Measurements from ENCODE around the gene TRIM69.
"Not testable (repeated sequence)": the region's sequence is repeated elsewhere in the genome, so short reads cannot be mapped to it uniquely, and the experiment has no call there.

TRIM69 gene

GRCh38 chr15:44736181-44736765, at the start of gene TRIM69:
Gene TRIM69, plus strand, starts transcription at chr15:44736528. Its CDS starts 177 bp downstream, at chr15:44736705.
- DNase-seq (ENCODE audit: low spot score), result no peak

GRCh38 chr15:44689318-44689717, 47.0 kb upstream of the TRIM69 start:
- not testable (repeated sequence) for DNase-seq (ENCODE audit: low spot score)

- DNase-seq (ENCODE audit: low spot score), result not testable (repeated sequence)
Measured at GRCh38 chr15:44690245-44690644, 46.1 kb upstream of the TRIM69 start.

GRCh38 chr15:44692659-44693058, 43.7 kb upstream of the TRIM69 start:
- DNase-seq (ENCODE audit: low spot score), result no peak

- no peak for DNase-seq (ENCODE audit: low spot score)
Measured at GRCh38 chr15:44694416-44694815, 41.9 kb upstream of the TRIM69 start.

- DNase-seq (ENCODE audit: low spot score), result no peak
Measured at GRCh38 chr15:44695294-44695693, 41.0 kb upstream of the TRIM69 start.

- DNase-seq (ENCODE audit: low spot score), result no peak
Measured at GRCh38 chr15:44697014-44697413, 39.3 kb upstream of the TRIM69 start.

- no peak for DNase-seq (ENCODE audit: low spot score)
Measured at GRCh38 chr15:44698641-44699040, 37.7 kb upstream of the TRIM69 start.

GRCh38 chr15:44700676-44701075, 35.7 kb upstream of the TRIM69 start:
- not testable (repeated sequence) for DNase-seq (ENCODE audit: low spot score)

- DNase-seq (ENCODE audit: low spot score), result no peak
Measured at GRCh38 chr15:44705986-44706385, 30.3 kb upstream of the TRIM69 start.

GRCh38 chr15:44706401-44706800, 29.9 kb upstream of the TRIM69 start:
- DNase-seq (ENCODE audit: low spot score), result no peak

GRCh38 chr15:44706946-44707636, 29.2 kb upstream of the TRIM69 start:
- DNase-seq (ENCODE audit: low spot score), result no peak

- peak; percentile 26 for DNase-seq (ENCODE audit: low spot score)
Measured at GRCh38 chr15:44710236-44711095, 25.9 kb upstream of the TRIM69 start.

GRCh38 chr15:44711096-44711742, 25.1 kb upstream of the TRIM69 start, which contains the start of the genes B2M and PATL2:
Gene B2M, plus strand, starts transcription at chr15:44711517. Its CDS starts 30 bp downstream, at chr15:44711547.
Gene PATL2, minus strand, starts transcription at chr15:44711323. Its CDS starts 34,833 bp downstream, at chr15:44676490.
- peak; percentile 96 for DNase-seq (ENCODE audit: low spot score)

GRCh38 chr15:44711743-44712345, 24.5 kb upstream of the TRIM69 start:
- peak; percentile 36 for DNase-seq (ENCODE audit: low spot score)

GRCh38 chr15:44712346-44713005, 23.9 kb upstream of the TRIM69 start:
- peak; percentile 54 for DNase-seq (ENCODE audit: low spot score)

- DNase-seq (ENCODE audit: low spot score), result peak; percentile 32
Measured at GRCh38 chr15:44713006-44713966, 23.0 kb upstream of the TRIM69 start.

GRCh38 chr15:44715142-44715796, 21.1 kb upstream of the TRIM69 start:
- no peak for DNase-seq (ENCODE audit: low spot score)

- no peak for DNase-seq (ENCODE audit: low spot score)
Measured at GRCh38 chr15:44715797-44716334, 20.5 kb upstream of the TRIM69 start.

Measured in AG20443 (cell line).